DND-41 (cell line): Measurements from ENCODE around the gene NPAS2.

Experiments used
- ATAC-seq: fragments of 200-7000 bp; cut with Tn5 transposase; 3 replicates; pipeline ENCODE4 v1.9.1; 2021; ENCODE audit warnings: low read depth; ENCODE audit not compliant: insufficient read depth
- DNase-seq: peaks from one replicate; pipeline ENCODE4 v3.0.0-alpha.2; 2020
- H2AFZ ChIP-seq: 2 replicates; pipeline ENCODE4 v1.6.0; 2012; ENCODE audit warnings: low read depth, low read length
- H3K27ac ChIP-seq: 2 replicates; pipeline ENCODE4 v1.5.1; 2012; ENCODE audit warnings: low read length, inconsistent platforms
- H3K27me3 ChIP-seq: fragments of 200-600 bp; sonication (generic); 2 replicates; pipeline ENCODE4 v1.6.0; 2012; ENCODE audit warnings: low read length, mild to moderate bottlenecking, inconsistent platforms; ENCODE audit not compliant: insufficient read depth, poor library complexity
- H3K36me3 ChIP-seq: 2 replicates; pipeline ENCODE4 v1.5.1; 2012; ENCODE audit warnings: low read length, inconsistent platforms; ENCODE audit not compliant: insufficient read depth
- H3K4me1 ChIP-seq: 2 replicates; pipeline ENCODE4 v1.5.1; 2012; ENCODE audit warnings: mild to moderate bottlenecking, low read length; ENCODE audit not compliant: insufficient read depth
- H3K4me2 ChIP-seq: 2 replicates; pipeline ENCODE4 v1.6.0; 2012; ENCODE audit warnings: mild to moderate bottlenecking, moderate library complexity, low read length, inconsistent platforms; ENCODE audit not compliant: insufficient read depth
- H3K4me3 ChIP-seq, 2 experiments: fragments of 200-600 bp in 1 of 2; shearing (Covaris generic) in 1 of 2; 2 replicates each; pipeline ENCODE4 v1.5.1; 2012 to 2016; ENCODE audit warnings: inconsistent platforms in 2 of 2, low read length in 2 of 2, mild to moderate bottlenecking in 2 of 2, low read depth in 1 of 2, moderate library complexity in 1 of 2
- H3K79me2 ChIP-seq: 2 replicates; pipeline ENCODE4 v1.6.0; 2012; ENCODE audit warnings: low read length, inconsistent platforms; ENCODE audit not compliant: insufficient read depth
- H3K9ac ChIP-seq: 2 replicates; pipeline ENCODE4 v1.6.0; 2012; ENCODE audit warnings: low read depth, mild to moderate bottlenecking, inconsistent platforms, low read length, moderate library complexity
- H3K9me3 ChIP-seq: 2 replicates; pipeline ENCODE4 v1.5.1; 2012; ENCODE audit warnings: low read length, moderate library complexity, mild to moderate bottlenecking, inconsistent platforms; ENCODE audit not compliant: insufficient read depth, severe bottlenecking
- H4K20me1 ChIP-seq: 2 replicates; pipeline ENCODE4 v1.6.0; 2012; ENCODE audit warnings: low read length; ENCODE audit not compliant: insufficient read depth
- EZH2 ChIP-seq: IDR thresholded peaks from 3 replicates; pipeline ENCODE4 v1.6.1; 2012; ENCODE audit warnings: borderline replicate concordance, low read depth, mild to moderate bottlenecking, moderate library complexity, low read length, inconsistent platforms; ENCODE audit not compliant: severe bottlenecking
- TF ChIP-seq, protein P1 (sequence below): IDR thresholded peaks from 2 replicates; pipeline ENCODE4 v1.5.1; 2012; ENCODE audit warnings: borderline replicate concordance, low read length, moderate library complexity, mild to moderate bottlenecking; ENCODE audit not compliant: poor library complexity, severe bottlenecking; ENCODE audit errors: extremely low read depth

The NPAS2 gene

DNA sequence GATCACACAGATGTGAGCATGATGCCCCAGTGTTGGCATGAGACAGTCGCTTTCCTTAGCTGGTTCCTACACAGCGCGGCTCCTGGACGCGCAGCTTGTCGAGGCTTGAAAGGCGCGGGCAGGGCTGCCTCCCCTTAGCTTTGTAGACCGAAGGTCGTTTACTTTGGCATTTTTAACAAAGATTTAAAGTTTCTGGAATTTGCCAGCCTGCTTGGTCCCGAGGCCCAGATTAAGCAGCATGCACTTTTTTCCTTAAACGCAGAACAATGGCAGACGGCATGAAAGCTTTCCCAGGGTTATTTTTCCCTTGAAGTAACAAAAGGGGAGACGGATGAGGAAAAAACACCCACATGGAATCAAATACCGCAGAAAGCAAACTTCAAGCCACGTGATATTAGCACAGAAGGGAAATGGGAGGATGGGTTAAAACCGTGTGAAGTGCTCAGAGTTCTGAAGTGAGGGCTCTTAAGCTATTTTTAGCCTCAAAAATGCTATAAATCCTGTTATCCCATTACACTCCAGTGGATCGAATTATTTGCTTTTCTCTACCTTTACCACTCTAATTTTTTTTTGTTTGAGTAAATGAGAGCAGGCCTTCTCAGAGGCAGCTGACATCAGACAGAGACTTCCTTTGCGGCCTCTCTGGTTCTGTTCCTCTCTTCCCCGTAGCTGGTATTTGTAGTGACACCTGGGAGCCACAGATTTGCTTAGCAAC lies 55.7 kb downstream of the NPAS2 start:
- DNase-seq (peak; percentile 67), ATAC-seq (peak; percentile 73)
- H3K27ac ChIP-seq, result peak overlapping the region; percentile 76
- no peaks in the 10 kb centered on the region; the same call in 1 of the 2 replicates for H3K79me2 ChIP-seq
- H3K4me1 ChIP-seq, result peaks cover 48% of the 10 kb centered on the region
- no peaks in the 10 kb centered on the region for H3K9me3 ChIP-seq
- H4K20me1 ChIP-seq, result no peaks in the 10 kb centered on the region
- no peak overlapping the region for H2AFZ ChIP-seq
- H3K4me2 ChIP-seq, result peak overlapping the region; percentile 36
- no peaks in the 10 kb centered on the region for H3K27me3 ChIP-seq
- TF ChIP-seq, protein P1, sequence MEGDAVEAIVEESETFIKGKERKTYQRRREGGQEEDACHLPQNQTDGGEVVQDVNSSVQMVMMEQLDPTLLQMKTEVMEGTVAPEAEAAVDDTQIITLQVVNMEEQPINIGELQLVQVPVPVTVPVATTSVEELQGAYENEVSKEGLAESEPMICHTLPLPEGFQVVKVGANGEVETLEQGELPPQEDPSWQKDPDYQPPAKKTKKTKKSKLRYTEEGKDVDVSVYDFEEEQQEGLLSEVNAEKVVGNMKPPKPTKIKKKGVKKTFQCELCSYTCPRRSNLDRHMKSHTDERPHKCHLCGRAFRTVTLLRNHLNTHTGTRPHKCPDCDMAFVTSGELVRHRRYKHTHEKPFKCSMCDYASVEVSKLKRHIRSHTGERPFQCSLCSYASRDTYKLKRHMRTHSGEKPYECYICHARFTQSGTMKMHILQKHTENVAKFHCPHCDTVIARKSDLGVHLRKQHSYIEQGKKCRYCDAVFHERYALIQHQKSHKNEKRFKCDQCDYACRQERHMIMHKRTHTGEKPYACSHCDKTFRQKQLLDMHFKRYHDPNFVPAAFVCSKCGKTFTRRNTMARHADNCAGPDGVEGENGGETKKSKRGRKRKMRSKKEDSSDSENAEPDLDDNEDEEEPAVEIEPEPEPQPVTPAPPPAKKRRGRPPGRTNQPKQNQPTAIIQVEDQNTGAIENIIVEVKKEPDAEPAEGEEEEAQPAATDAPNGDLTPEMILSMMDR, result no peak
- no peak for TF ChIP-seq EZH2
- H3K9ac ChIP-seq, result peak overlapping the region; percentile 27; the same call in 1 of the 2 replicates
- H3K36me3 ChIP-seq, result no peaks in the 10 kb centered on the region
- no peak overlapping the region for H3K4me3 ChIP-seq

DNA sequence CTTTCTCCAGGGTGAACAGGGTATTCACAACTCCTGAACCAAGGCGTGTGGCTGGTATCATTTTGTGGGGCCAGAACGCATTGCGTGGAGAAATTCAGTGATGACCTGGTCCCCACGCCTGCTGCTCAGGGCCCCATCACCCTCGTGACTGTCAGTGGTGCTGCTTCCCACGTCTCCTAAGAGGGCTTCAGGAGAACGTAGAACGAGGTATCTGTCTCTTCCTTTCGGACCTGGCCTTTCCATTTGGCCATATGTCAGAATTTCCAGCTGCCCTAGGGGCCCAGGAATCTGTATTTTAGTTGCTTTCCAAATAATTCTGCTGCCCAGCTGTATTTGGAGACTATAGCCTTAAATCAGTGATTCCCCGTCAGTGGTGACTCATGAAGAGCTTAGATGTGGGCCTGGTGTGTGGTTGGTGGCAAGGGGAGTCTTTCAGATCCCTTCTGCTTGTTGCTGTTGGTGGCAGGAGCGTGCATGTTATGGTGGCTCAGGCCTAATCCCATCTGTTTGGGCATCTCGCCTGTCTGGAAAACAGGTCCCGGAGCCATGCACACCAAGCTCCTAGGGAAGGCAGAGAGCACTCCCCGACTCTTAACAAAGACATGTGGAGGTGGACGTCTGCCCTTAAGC lies 56.4 kb downstream of the NPAS2 start:
- Histone ChIP-seq H3K4me3 (no peak overlapping the region), H3K27me3 (no peaks in the 10 kb centered on the region), H3K4me1 (peaks cover 48% of the 10 kb centered on the region), H3K79me2 (no peaks in the 10 kb centered on the region; the same call in 1 of the 2 replicates), H2AFZ (no peak overlapping the region), H3K9ac (peak overlapping the region; percentile 27; the same call in 1 of the 2 replicates), H3K27ac (peak overlapping the region; percentile 76), H3K36me3 (no peaks in the 10 kb centered on the region), H3K4me2 (peak overlapping the region; percentile 36), H4K20me1 (no peaks in the 10 kb centered on the region), H3K9me3 (no peaks in the 10 kb centered on the region)
- TF ChIP-seq EZH2, result no peak
- TF ChIP-seq, protein P1, result no peak
- ATAC-seq (peak; percentile 79), DNase-seq (peak; percentile 74)

DNA sequence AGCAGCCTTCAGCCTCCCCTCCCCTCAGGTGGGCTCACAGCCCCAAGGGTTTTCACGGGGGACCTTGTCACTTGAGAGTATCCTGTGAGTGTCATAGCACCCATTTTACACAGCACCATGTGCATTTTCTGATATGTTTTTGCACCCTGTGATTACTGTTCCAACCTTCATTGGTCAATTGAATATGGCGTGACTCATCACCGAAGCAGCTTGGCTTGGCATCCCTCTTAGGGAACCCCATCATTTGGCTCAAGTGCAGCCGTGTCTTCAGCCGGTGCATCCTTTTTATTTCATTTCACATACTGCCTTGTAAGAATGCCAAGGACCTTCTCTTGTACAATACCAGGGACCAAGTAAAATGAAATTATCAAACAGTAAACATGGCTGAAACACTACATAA lies 57.6 kb downstream of the NPAS2 start:
- DNase-seq, result no peak
- Histone ChIP-seq H3K9ac (peak overlapping the region; percentile 28; the same call in 1 of the 2 replicates), H4K20me1 (no peaks in the 10 kb centered on the region), H3K79me2 (no peaks in the 10 kb centered on the region; the same call in 1 of the 2 replicates), H3K27me3 (no peaks in the 10 kb centered on the region), H3K4me1 (peaks cover 48% of the 10 kb centered on the region), H3K36me3 (no peaks in the 10 kb centered on the region), H3K9me3 (no peaks in the 10 kb centered on the region), H3K27ac (peak overlapping the region; percentile 79), H3K4me2 (no peak overlapping the region), H2AFZ (no peak overlapping the region), H3K4me3 (no peak overlapping the region)
- ATAC-seq, result no peak
- TF ChIP-seq EZH2, result no peak
- TF ChIP-seq, protein P1, result no peak
